HepG2 (cell line): ENCODE results near the gene PCBD2. TPM values are rescaled to one million over a fixed set of nuclear protein-coding genes. Genes with fewer than 3 reads are reported as not detected.
A peak's percentile ranks its signal among the peaks of the same experiment; 100 is the strongest.

Source experiments
- AHDC1 ChIP-seq: sonication (generic); formaldehyde crosslinking; IDR thresholded peaks from 2 replicates; pipeline ENCODE4 v1.5.1; 2020; ENCODE audit warnings: mild to moderate bottlenecking, missing genetic modification reagents, borderline replicate concordance
- ARID4A ChIP-seq: sonication (generic); formaldehyde crosslinking; IDR thresholded peaks from 2 replicates; pipeline ENCODE4 v1.5.0; 2020; ENCODE audit warnings: mild to moderate bottlenecking, missing genetic modification reagents, borderline replicate concordance
- ATF2 ChIP-seq: sonication (generic); formaldehyde crosslinking; IDR thresholded peaks from 2 replicates; pipeline ENCODE4 v1.4.0; 2020; ENCODE audit warnings: missing genetic modification reagents
- ATF4 ChIP-seq, 2 experiments: fragments of 450-650 bp in 1 of 2; sonication (generic) in 1 of 2; formaldehyde crosslinking; IDR thresholded peaks; 2 replicates each; pipeline versions ENCODE4 v1.5.0 to v1.8.0; 2020 to 2022; ENCODE audit warnings: mild to moderate bottlenecking in 1 of 2, missing genetic modification reagents in 1 of 2
- DRAP1 ChIP-seq: IDR thresholded peaks from 2 replicates; pipeline ENCODE4 v1.6.1; 2016; ENCODE audit warnings: missing genetic modification reagents, missing compliant biosample characterization
- HHEX ChIP-seq: IDR thresholded peaks from 2 replicates; pipeline ENCODE4 v1.6.1; 2016; ENCODE audit warnings: control low read depth
- MAF1 ChIP-seq: sonication (generic); formaldehyde crosslinking; IDR thresholded peaks from 2 replicates; pipeline ENCODE4 v1.5.0; 2020; ENCODE audit warnings: missing genetic modification reagents, borderline replicate concordance
- MEIS1 ChIP-seq: sonication (generic); formaldehyde crosslinking; IDR thresholded peaks from 2 replicates; pipeline ENCODE4 v1.9.0; 2021; ENCODE audit warnings: mild to moderate bottlenecking, missing genetic modification reagents, moderate library complexity, borderline replicate concordance
- POGZ ChIP-seq: sonication (generic); formaldehyde crosslinking; IDR thresholded peaks from 2 replicates; pipeline ENCODE4 v1.4.0; 2020; ENCODE audit warnings: mild to moderate bottlenecking, missing genetic modification reagents
- POLR2AphosphoS5 ChIP-seq: IDR thresholded peaks from 2 replicates; pipeline ENCODE4 v1.6.1; 2012; ENCODE audit warnings: low read depth, low read length
- TEAD3 ChIP-seq: optimal IDR thresholded peaks from 2 replicates; pipeline ENCODE3; 2016; ENCODE audit warnings: borderline replicate concordance
- THAP11 ChIP-seq: IDR thresholded peaks from 2 replicates; pipeline ENCODE4 v1.6.1; 2016; ENCODE audit warnings: missing biosample characterization, missing genetic modification reagents
- ZNF446 ChIP-seq: sonication (generic); formaldehyde crosslinking; IDR thresholded peaks from 2 replicates; pipeline ENCODE4 v1.5.0; 2020; ENCODE audit warnings: mild to moderate bottlenecking, missing genetic modification reagents
- polyA plus RNA-seq, 8 experiments: library from polyadenylated mRNA; depleted of rRNA in 3 of 8; stranded (reverse) in 7 of 8; unstranded in 1 of 8; fragments of >200 nt; fragmentation: Illumina TruSeq in 4 of 8; extraction: Trizol in 4 of 8; gene quantifications; 2 replicates each; pipeline versions ENCODE4 v1.2.1 to v1.2.3, GENCODE V29; 2011 to 2016; ENCODE audit warnings: low read depth in 4 of 8, missing spikeins in 1 of 8, mixed read lengths in 1 of 8; ENCODE audit not compliant: insufficient read depth in 1 of 8
- total RNA-seq, 5 experiments: library from RNA; depleted of rRNA; stranded (reverse); fragments of >200 nt; fragmentation: Illumina TruSeq; extraction: Trizol; gene quantifications; 2 replicates each; pipeline ENCODE4 v1.2.3, GENCODE V29; 2016; ENCODE audit warnings: low read depth in 1 of 5

Gene PCBD2
- total and polyA plus RNA-seq, 2 of the 13 experiments (the other 11 are each of a cell fraction or from before 2014, with no cell fraction given): 5.5 to 12.0 TPM

- TF ChIP-seq ATF2 (CRISPR knock-in tag) (0 out of 2 replicates have a peak, but pooled peaks have one; percentile 24), POGZ (no peak), AHDC1 (CRISPR knock-in tag) (peak; percentile 41; the same call in 1 of the 2 replicates), MEIS1 (CRISPR knock-in tag) (0 out of 2 replicates have a peak, but pooled peaks have one; percentile 57), TEAD3 (CRISPR knock-in tag) (no peak), ARID4A (CRISPR knock-in tag) (no peak; the same call in 1 of the 2 replicates), HHEX (peak; percentile 62), MAF1 (CRISPR knock-in tag) (no peak), ATF4 (CRISPR knock-in tag; IDR thresholded peaks at IDR 0.05) (peak in 1 of 2 experiments; percentile 90; a peak in 2 of 4 replicates), POLR2AphosphoS5 (no peak), ZNF446 (CRISPR knock-in tag) (no peak), DRAP1 (CRISPR knock-in tag) (no peak), THAP11 (CRISPR knock-in tag) (no peak)
Observed at GRCh38 chr5:134964359-134965270, 59.7 kb downstream of the PCBD2 start (continued).
